Lower leg skin (tissue), 4 donors: ENCODE data around the gene CMTR2. TPM values are rescaled to one million over a fixed set of nuclear protein-coding genes. Genes with fewer than 3 reads are reported as not detected.
A peak's percentile ranks its signal among the peaks of the same experiment; 100 is the strongest.

Experiments
- DNase-seq, 2 donors: peaks; one replicate each; pipeline ENCODE4 v3.0.0-alpha.2; 2019; ENCODE audit warnings: low spot score in 2 of 2
- H3K4me3 ChIP-seq: fragments of 200-600 bp; sonication (generic); 2 replicates; pipeline ENCODE4 v1.5.1; 2017; ENCODE audit warnings: mild to moderate bottlenecking, low read depth; ENCODE audit not compliant: poor library complexity, severe bottlenecking
- CTCF ChIP-seq, 3 donors: fragments of 450-650 bp; IDR thresholded peaks; one replicate each; pipeline ENCODE4 v1.5.1; 2016; ENCODE audit warnings: antibody characterized with exemption in 3 of 3, mild to moderate bottlenecking in 3 of 3, moderate library complexity in 2 of 3
- POLR2A ChIP-seq, 2 donors: fragments of 450-650 bp; IDR thresholded peaks; one replicate each; pipeline ENCODE4 v1.6.1; 2016 to 2017; ENCODE audit warnings: antibody characterized with exemption in 2 of 2, mild to moderate bottlenecking in 1 of 2, moderate library complexity in 1 of 2
- WGBS, 2 donors: methylation state at CpG; one replicate each; pipeline ENCODE4 v1.1.5; 2018; 5-methylcytosine and 5-hydroxymethylcytosine counted together
- intact Hi-C: fragments of 100-400 bp; cut with DNase I; formaldehyde crosslinking; loops from one replicate; pipeline ENCODE4 v1.15.0; 2023; ENCODE audit warnings: low total_unique reads
- total RNA-seq, 4 donors: library from RNA; depleted of rRNA; stranded (reverse); fragments of >200 nt; gene quantifications; one replicate each; pipeline ENCODE4 v1.1.0, GENCODE V29; 2016

CMTR2 gene
- total RNA-seq, 4 donors from 2014 or later: 12.6 to 17.9 (median 16.0) TPM

DNA sequence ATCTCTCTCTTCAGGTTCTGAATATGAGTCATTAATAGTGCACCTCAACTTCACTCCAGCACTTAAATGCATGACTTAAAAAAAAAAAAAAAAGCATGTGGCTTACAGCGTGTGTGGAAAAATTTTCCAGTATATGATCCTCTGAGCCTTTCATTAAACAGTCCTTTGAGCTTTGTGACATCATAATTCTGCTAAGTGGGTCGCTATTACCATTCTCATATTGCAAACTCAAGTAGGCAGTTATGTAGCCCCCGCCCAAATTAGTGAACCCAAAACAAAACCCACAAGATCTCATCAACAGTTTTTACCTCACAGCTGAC, 672 bp downstream of the CMTR2 start:
- 1 to 2% methylated on average over 3 of the region's 3 CpGs for WGBS, 2 donors
- intact Hi-C loops: no loop called here
- peak overlapping the region; percentile 57 for H3K4me3 ChIP-seq
- TF ChIP-seq POLR2A (IDR thresholded peaks at IDR 0.05) (no peak), CTCF (IDR thresholded peaks at IDR 0.05) (no peak)
- no peak for DNase-seq

DNA sequence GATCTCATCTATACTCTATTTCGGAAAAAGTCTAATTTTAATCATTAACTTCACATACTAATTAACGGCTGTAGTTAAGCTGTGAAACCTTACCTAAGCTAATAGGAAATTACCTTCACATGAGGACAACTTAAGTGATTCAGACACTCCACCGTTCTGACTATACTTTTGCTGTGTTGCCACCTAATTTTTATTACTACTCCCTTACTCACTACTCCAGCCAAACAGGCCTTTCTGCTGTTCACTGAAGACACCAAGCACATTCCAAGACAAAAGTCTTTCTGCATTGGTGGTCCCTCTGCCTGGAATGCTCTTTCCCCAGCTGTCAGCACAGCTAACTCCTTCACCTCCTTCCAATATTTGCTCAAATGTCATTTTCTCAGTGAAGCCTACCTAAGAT, 1.3 kb downstream of the CMTR2 start:
- intact Hi-C loops: no loop called here
- WGBS, 2 donors: 76 to 78% methylated on average over 3 of the region's 3 CpGs
- no peak overlapping the region for H3K4me3 ChIP-seq
- DNase-seq: no peak
- TF ChIP-seq CTCF (IDR thresholded peaks at IDR 0.05): no peak
- no peak for TF ChIP-seq POLR2A (IDR thresholded peaks at IDR 0.05)

DNA sequence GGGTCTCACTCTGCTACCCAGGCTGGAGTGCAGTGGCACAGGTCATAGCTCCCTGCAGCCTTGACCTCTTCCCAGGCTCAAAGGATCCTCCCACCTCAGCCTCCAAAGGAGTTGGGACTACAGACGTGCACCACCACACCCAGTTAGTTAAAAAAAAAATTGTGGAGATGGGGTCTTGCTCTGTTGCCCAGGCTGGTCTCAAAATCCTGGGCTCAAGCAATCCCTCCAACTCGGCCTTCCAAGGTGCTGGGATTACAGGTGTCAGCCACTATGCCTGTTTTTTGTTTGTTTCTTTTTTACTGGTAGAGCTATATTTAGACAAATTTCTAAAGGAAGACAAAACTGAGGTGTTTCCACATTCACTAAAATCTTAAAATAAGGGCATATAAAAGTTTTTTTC, 1.7 kb downstream of the CMTR2 start:
- no peak for DNase-seq
- TF ChIP-seq POLR2A (IDR thresholded peaks at IDR 0.05): no peak
- TF ChIP-seq CTCF (IDR thresholded peaks at IDR 0.05): no peak
- 84 to 91% methylated on average over 2 of the region's 2 CpGs for WGBS, 2 donors
- H3K4me3 ChIP-seq: no peak overlapping the region
- intact Hi-C loops: no loop called here

GRCh38 chr16:71283612-71284011, 5.6 kb downstream of the CMTR2 start:
- WGBS, 2 donors: 82 to 88% methylated on average over 2 of the region's 2 CpGs
- no peak for DNase-seq
- intact Hi-C loops: no loop called here
- TF ChIP-seq CTCF (IDR thresholded peaks at IDR 0.05) (no peak), POLR2A (IDR thresholded peaks at IDR 0.05) (no peak)
- no peak overlapping the region for H3K4me3 ChIP-seq

DNA sequence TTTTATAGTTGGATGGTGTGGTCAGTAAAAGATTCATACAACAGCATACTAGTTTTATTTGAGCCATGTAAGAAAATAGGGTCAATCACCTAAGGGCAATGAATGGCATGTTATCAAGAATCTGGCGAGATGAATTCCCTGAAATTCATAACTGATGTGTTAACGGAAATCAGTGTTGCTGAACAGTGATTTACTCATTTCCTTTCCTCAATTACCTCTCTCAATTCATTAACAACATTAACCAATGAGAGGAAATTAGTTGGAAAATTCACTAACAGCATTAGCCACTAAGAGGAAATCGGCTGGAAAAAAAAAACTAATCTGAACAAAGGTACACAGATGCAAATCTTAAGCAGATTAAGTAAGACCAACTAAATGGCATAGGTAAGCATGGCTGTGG, 6.3 kb downstream of the CMTR2 start:
- TF ChIP-seq CTCF (IDR thresholded peaks at IDR 0.05): no peak
- no peak for TF ChIP-seq POLR2A (IDR thresholded peaks at IDR 0.05)
- 76 to 80% methylated on average over 3 of the region's 3 CpGs for WGBS, 2 donors
- H3K4me3 ChIP-seq: no peak overlapping the region
- no peak for DNase-seq
- intact Hi-C loops: no loop called here

- WGBS, 2 donors: 90 to 92% methylated on average over 4 of the region's 4 CpGs
- H3K4me3 ChIP-seq: no peak overlapping the region
- intact Hi-C loops: no loop called here
- DNase-seq: no peak
- TF ChIP-seq CTCF (IDR thresholded peaks at IDR 0.05) (no peak), POLR2A (IDR thresholded peaks at IDR 0.05) (no peak)
Measured at GRCh38 chr16:71276589-71277334, 12.4 kb downstream of the CMTR2 start.
